OCI-LY3 (cell line): Measurements from ENCODE around the gene TBX4.

Experiments used
- EZH2phosphoT487 ChIP-seq: fragments of 200-600 bp; shearing (Covaris generic); IDR thresholded peaks from 2 replicates; pipeline ENCODE4 v1.6.1; 2018; ENCODE audit warnings: antibody characterized with exemption, mixed run types, low read depth
- TF ChIP-seq, protein P1 (sequence below): fragments of 200-600, 300-600 bp; sonication (generic); IDR thresholded peaks from 2 replicates; pipeline ENCODE4 v1.5.1; 2014; ENCODE audit warnings: antibody characterized with exemption, low read length, low read depth

DNA sequence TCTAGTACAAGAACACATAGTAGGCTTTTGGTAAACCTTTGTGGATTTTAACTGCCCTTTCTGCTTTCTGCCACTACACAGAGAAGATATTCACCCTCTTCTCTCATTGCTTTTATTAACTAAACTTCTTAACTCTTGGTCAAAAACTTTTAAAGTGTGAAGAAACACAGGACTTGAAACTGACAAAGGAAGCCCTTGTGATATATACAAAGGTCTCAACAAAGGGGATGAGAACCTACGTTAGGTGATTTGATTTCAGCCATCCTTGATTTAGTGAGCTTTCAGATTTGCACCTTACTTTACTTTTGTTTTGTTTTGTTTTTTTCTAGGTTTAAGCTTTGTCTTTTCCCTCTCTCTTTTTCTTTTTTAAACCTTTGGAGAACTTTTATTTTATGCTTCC lies 66.9 kb downstream of the TBX4 start:
- TF ChIP-seq, protein P1, sequence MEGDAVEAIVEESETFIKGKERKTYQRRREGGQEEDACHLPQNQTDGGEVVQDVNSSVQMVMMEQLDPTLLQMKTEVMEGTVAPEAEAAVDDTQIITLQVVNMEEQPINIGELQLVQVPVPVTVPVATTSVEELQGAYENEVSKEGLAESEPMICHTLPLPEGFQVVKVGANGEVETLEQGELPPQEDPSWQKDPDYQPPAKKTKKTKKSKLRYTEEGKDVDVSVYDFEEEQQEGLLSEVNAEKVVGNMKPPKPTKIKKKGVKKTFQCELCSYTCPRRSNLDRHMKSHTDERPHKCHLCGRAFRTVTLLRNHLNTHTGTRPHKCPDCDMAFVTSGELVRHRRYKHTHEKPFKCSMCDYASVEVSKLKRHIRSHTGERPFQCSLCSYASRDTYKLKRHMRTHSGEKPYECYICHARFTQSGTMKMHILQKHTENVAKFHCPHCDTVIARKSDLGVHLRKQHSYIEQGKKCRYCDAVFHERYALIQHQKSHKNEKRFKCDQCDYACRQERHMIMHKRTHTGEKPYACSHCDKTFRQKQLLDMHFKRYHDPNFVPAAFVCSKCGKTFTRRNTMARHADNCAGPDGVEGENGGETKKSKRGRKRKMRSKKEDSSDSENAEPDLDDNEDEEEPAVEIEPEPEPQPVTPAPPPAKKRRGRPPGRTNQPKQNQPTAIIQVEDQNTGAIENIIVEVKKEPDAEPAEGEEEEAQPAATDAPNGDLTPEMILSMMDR, result no peak
- no peak for TF ChIP-seq EZH2phosphoT487
